ENCODE data around the gene MIER1. TPM values are rescaled to one million over a fixed set of nuclear protein-coding genes. Genes with fewer than 3 reads are reported as not detected.

The MIER1 gene
- total RNA-seq, 2 donors from 2014 or later: 43.1 to 76.8 TPM

DNA sequence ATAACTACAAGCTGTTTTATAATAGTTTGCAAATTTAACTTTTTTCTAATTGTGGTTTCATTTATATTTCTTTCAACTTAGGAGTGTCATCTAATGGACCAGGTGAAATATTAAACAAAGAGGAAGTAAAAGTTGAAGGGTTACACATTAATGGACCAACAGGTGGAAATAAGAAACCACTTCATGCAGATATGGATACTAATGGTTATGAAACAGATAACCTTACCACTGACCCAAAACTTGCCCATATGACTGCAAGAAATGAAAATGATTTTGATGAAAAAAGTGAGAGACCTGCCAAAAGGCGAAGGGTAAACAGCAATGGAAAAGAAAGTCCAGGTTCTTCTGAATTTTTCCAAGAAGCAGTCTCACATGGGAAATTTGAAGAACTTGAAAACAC lies 59.7 kb downstream of the MIER1 start:
- intact Hi-C loops (cut with DNase I): no loop called here
- TF ChIP-seq CTCF (IDR thresholded peaks at IDR 0.05): no peak
- Histone ChIP-seq H3K27ac (no peak overlapping the region), H3K4me1 (peaks cover 10% of the 10 kb centered on the region), H3K27me3 (no peaks in the 10 kb centered on the region), H3K9me3 (no peaks in the 10 kb centered on the region), H3K4me3 (no peak overlapping the region), H3K9ac (ENCODE audit: low read depth in 2 of 2, low read length in 2 of 2) (no peak overlapping the region), H3K36me3 (peaks cover 9% of the 10 kb centered on the region)
- DNase-seq: no peak

- Histone ChIP-seq H3K9me3 (no peaks in the 10 kb centered on the region), H3K27me3 (no peaks in the 10 kb centered on the region), H3K4me1 (peaks cover 2% of the 10 kb centered on the region), H3K36me3 (peaks cover 9% of the 10 kb centered on the region), H3K9ac (ENCODE audit: low read depth in 2 of 2, low read length in 2 of 2) (no peak overlapping the region), H3K4me3 (no peak overlapping the region), H3K27ac (no peak overlapping the region)
- TF ChIP-seq CTCF (IDR thresholded peaks at IDR 0.05): no peak
- no peak for DNase-seq
- intact Hi-C loops (cut with DNase I): no loop called here
Measured at GRCh38 chr1:66985835-66986234, 61.0 kb downstream of the MIER1 start.

- H3K9ac ChIP-seq (ENCODE audit: low read depth in 2 of 2, low read length in 2 of 2): no peak overlapping the region
- no peaks in the 10 kb centered on the region for H3K4me1 ChIP-seq
- H3K27ac ChIP-seq: no peak overlapping the region
- H3K27me3 ChIP-seq: no peaks in the 10 kb centered on the region
- TF ChIP-seq CTCF (IDR thresholded peaks at IDR 0.05): no peak
- no peaks in the 10 kb centered on the region for H3K36me3 ChIP-seq
- intact Hi-C loops (cut with DNase I): loop anchor here (10.0 kb wide), 1 partner anchor 228 kb away; no protein-coding TSS in a partner anchor
- no peak for DNase-seq
- no peak overlapping the region for H3K4me3 ChIP-seq
- H3K9me3 ChIP-seq: no peaks in the 10 kb centered on the region
Measured at GRCh38 chr1:66993076-66993475, 68.3 kb downstream of the MIER1 start.

DNA sequence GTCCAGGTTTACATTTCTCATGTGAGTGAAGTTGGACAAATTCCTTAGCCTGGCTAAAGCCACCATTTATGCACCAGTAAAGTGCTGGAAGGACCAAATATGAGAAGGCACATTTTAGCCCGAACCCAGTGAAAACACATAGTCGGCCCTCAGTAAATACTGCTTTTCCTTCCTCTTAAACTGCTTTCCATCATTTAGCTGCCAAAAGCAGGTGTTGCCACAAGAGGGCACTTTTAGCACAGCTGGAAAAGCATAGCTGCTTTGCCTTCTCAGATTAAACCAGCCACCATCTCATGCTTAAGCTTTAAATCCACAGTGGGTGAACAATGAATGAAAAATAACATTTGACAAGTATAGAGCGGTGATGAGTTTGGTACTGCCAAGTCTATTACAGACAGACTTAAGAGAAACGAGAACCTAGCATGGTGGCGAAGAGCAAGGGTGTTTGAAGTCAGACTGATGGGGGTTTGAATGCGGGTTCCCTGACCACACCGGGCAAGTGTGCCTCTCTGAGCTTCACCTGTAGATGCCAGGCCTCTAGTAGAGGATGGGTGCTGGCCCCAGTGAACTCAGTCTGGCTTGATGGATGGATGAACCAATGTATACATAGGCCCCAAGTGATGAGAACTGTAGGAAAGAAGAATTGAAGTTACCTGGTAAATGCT lies 71.4 kb downstream of the MIER1 start:
- no peak overlapping the region for H3K9ac ChIP-seq (ENCODE audit: low read depth in 2 of 2, low read length in 2 of 2)
- no peaks in the 10 kb centered on the region for H3K27me3 ChIP-seq
- H3K27ac ChIP-seq: no peak overlapping the region
- peak; percentile 56 for TF ChIP-seq CTCF (IDR thresholded peaks at IDR 0.05)
- H3K4me3 ChIP-seq: no peak overlapping the region
- intact Hi-C loops (cut with DNase I): loop anchor here (2.0 to 10.0 kb wide), 2 partner anchors 153 to 231 kb away; no protein-coding TSS in a partner anchor
- H3K9me3 ChIP-seq: no peaks in the 10 kb centered on the region
- DNase-seq: peak; percentile 75
- no peaks in the 10 kb centered on the region for H3K4me1 ChIP-seq
- H3K36me3 ChIP-seq: no peaks in the 10 kb centered on the region

- no peaks in the 10 kb centered on the region for H3K9me3 ChIP-seq
- no peak overlapping the region for H3K27ac ChIP-seq
- DNase-seq: no peak
- intact Hi-C loops (cut with DNase I): loop anchor here (10.0 kb wide), 1 partner anchor 234 kb away; no protein-coding TSS in a partner anchor
- no peaks in the 10 kb centered on the region for H3K27me3 ChIP-seq
- no peak for TF ChIP-seq CTCF (IDR thresholded peaks at IDR 0.05)
- no peaks in the 10 kb centered on the region for H3K36me3 ChIP-seq
- H3K4me1 ChIP-seq: no peaks in the 10 kb centered on the region
- H3K9ac ChIP-seq (ENCODE audit: low read depth in 2 of 2, low read length in 2 of 2): no peak overlapping the region
- no peak overlapping the region for H3K4me3 ChIP-seq
Measured at GRCh38 chr1:66998972-66999371, 74.2 kb downstream of the MIER1 start.

Measured in colonic mucosa (tissue), 4 donors.